SKM-1 treated with dmso at 0.1 percent for 144 hours (cell line): Measurements from ENCODE around the gene RHBDD1.

ENCODE experiments used
- DNase-seq: peaks from one replicate; lab custom pipeline; 2025; ENCODE audit not compliant: unreplicated experiment; lab: John Stamatoyannopoulos, UW

The RHBDD1 gene

DNA sequence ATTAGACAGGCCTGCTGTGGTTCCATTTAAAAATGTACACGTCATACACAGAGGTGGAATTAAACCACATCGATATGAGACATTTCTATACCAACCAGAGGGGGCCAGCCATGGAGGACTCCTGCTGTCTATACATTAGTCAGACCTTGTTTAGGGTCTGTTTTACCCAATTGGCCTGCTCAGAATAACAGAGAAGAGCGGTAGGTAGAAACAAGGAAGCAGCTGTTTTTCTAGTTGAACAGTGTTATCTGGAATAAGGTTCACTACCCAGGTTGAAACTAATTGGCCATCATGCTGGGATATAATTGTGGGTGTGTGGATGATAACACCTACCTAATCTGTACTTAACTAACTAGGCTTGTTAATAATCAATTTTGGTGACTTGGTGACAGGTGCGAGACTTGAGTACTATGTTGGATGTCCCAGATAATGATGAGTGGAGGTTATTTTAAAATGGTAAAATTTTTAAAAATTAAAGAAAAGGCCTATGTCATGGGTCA is 47.5 kb downstream of the RHBDD1 start:
- DNase-seq: no peak

GRCh38 chr2:226884166-226884565 is 48.3 kb downstream of the RHBDD1 start:
- DNase-seq: no peak

GRCh38 chr2:226885769-226886435 is 50.0 kb downstream of the RHBDD1 start:
- no peak for DNase-seq

- no peak for DNase-seq
Observed at GRCh38 chr2:226887940-226888339, 52.1 kb downstream of the RHBDD1 start.

- DNase-seq: no peak
Observed at GRCh38 chr2:226888378-226888965, 52.6 kb downstream of the RHBDD1 start.

GRCh38 chr2:226888971-226889370 is 53.1 kb downstream of the RHBDD1 start:
- no peak for DNase-seq

GRCh38 chr2:226890286-226890685 is 54.4 kb downstream of the RHBDD1 start:
- no peak for DNase-seq

DNA sequence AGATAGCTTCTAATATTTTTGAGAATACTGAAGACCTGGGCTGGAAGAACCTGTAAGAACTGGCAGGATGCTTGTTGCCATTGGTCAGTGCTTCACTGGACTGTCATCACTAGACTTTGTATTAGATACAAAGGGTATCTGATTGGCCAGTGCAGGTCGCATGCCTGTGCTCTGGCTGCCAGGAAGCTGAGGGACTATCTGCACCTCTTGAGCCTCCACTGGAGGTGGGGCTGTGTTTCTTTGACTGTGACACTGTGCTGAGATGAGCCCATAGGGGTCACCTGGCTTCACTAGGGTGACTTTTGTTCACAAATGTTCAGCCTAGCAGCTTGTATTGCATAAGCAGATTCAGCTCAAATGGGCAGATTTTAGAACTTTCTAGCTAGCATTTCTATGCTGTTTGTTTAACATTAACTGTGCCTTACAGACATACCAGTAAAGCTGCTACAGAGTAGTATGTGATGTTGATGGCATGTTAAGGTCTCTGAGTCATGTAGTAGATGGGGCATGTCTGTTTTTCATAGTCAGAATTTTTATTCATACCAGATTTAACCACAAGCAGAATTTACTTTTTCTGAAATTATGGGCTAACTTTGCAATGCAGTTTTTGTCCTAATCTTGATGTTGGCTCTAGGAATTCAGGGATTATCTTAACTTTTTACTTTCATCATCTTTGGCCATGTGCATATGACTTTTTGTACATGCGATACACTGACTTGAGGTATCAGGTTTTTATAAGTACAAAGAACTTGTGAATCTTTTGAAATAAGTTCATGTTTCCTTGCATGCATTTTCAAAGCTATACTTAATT is 56.1 kb downstream of the RHBDD1 start:
- DNase-seq: no peak

- no peak for DNase-seq
Observed at GRCh38 chr2:226892729-226893128, 56.9 kb downstream of the RHBDD1 start.

DNA sequence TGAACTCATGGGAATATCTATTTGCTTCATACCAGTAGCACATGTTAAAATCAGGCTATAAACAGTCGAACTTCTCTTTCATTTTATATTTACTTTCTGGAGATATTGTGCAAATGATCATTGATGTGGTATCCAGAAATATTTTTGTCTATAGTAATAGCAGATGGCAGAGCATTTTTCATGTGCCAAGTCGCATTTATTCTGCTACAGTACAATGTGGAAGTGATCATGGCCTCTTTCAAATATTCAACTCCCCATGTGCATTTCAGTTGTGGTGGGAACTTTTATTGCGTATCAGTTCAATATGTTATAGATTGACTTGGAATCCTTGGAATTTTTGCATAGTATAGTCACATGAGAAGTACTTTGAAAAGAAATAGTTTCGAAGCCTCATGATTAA is 57.4 kb downstream of the RHBDD1 start:
- no peak for DNase-seq

DNA sequence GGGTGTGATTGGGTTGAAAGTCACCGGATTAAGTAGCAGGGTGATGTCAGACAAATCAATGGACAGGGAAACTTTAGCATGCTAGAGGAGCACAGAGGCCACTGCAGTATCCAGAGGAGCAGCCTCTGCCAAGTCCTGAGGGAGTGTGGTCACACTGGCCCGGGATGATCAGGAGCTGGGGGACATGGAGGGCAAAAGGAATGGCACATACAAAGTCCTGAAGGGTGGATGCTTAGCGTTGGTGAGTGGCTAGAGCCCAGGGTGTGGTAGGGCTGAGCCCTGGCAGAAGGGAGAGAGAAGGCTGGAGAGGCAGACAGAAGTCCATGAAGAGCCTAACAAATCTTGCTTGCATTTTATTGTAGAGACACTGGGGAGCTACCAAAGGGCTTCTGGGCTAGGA is 58.9 kb downstream of the RHBDD1 start:
- DNase-seq: no peak

DNA sequence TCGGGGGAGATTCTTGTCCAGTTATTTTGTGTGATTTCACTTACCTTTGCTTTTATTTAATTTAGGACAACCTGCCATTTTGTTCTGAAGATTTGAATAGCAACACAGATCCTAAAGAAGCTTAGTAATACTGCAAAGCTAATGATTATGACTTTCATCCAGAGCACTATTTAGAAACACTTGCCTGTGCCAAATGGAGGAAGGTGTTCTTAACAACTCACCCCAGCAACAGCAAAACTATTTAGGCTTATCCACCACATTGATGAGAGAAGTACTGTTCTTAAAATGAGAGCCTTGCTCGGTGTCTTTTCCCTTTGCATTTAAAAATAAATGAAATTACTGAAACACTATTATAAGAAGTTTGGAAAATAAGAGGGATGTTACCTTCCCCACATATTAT is 59.7 kb downstream of the RHBDD1 start:
- no peak for DNase-seq

- DNase-seq: no peak
Observed at GRCh38 chr2:226898121-226898520, 62.3 kb downstream of the RHBDD1 start.

DNA sequence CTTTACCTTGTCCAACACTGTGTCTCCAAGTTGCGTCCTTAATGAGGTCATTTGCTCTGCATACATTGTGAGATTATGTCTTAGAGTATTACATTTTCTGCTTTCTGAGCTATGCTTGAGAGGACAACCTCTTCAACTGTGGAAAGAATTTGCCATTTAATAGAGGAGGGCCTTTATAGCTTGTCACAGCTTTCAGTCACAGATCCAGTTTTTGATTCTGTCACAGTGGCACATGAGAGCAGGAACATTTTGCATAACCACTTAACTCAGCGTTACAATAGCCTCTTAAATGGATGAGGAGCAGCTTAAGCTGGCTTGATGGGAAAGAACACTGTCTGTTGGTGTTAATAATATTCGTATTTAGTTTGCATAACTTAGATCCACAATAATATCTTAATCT is 63.0 kb downstream of the RHBDD1 start:
- DNase-seq: no peak

GRCh38 chr2:226902041-226902966 is 66.5 kb downstream of the RHBDD1 start:
- DNase-seq: no peak

GRCh38 chr2:226903179-226903578 is 67.3 kb downstream of the RHBDD1 start:
- no peak for DNase-seq

DNA sequence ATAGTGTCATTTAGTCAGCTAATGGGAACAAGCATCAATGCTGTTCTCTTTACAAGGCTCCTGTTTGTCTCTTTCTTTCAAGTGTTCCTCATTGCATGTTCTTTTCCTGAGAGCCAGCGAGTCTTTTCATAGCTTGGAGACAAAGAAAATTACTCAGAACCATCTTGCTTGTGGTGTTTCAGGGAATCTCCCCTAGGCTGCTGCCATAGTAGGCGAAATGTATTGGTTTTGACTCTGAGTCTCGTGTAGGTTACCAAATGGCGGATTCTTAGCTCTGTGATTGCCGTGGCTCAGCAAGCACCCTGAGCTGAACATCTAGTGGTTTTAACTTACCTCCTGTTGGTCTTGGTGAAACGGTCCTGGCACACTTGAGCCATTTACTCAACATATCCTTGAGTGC is 68.7 kb downstream of the RHBDD1 start:
- no peak for DNase-seq

GRCh38 chr2:226905718-226906117 is 69.9 kb downstream of the RHBDD1 start:
- DNase-seq: no peak

DNA sequence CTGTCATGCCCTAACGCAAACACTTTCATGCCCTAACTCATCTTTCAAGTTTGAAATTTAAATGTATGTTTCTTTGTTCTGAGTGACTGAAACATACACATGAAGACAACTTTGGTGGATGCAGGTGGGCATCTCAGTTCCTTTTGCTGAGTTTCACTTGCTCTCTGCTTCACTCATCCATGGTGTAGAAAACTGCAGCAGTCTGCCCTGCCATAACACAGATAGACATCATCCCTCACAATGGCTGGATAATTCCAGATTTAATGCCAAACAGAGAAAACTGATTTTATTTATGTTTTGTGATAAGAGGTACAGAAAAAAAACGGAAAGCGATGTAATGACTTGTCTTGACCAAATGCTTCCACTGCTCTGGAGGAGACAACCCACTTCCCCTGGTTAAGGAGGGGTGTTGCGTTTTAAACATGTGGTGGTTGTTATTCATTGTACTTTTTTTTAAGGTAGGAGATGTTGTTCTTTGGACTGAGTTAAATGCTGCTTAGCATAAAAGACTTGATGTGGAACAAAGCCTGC is 70.4 kb downstream of the RHBDD1 start:
- no peak for DNase-seq

DNA sequence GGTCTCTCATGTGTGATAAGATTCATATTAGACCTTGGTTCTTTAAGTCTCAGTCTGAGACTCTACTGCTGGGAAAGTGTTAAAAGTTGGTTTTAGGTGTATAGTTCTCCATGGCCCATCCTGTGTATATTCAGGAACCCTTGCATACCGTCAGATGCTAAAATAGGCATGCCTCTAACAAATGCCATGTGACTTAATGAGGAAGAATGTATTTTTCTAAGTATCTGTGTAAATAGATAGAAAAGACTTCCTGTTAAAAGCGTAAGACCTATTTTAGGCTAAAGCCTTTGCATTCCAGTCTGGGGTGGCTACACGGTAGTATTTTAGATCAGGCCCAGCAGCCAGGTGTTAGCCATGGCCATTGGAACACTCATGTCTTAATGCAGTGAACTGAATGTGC is 73.3 kb downstream of the RHBDD1 start:
- no peak for DNase-seq

- DNase-seq: no peak
Observed at GRCh38 chr2:226909836-226910235, 74.0 kb downstream of the RHBDD1 start.
